ENCODE data around the gene RBKS.

GRCh38 chr2:27771202-27771547 lies 119.0 kb downstream of the RBKS start:
- TF ChIP-seq TEAD1 (CRISPR knock-in tag; IDR thresholded peaks at IDR 0.05) (no peak), ZNF396 (CRISPR knock-in tag; IDR thresholded peaks at IDR 0.05; ENCODE audit: borderline replicate concordance) (no peak), ZNF416 (CRISPR knock-in tag; IDR thresholded peaks at IDR 0.05) (no peak), SMAD4 (CRISPR knock-in tag; IDR thresholded peaks at IDR 0.05) (no peak), JUN (CRISPR knock-in tag; IDR thresholded peaks at IDR 0.05) (no peak), CTCF (IDR thresholded peaks at IDR 0.05) (no peak), MAX (CRISPR knock-in tag; IDR thresholded peaks at IDR 0.05) (no peak), ZBTB43 (CRISPR knock-in tag; IDR thresholded peaks at IDR 0.05) (no peak), SP1 (CRISPR knock-in tag; conservative IDR thresholded peaks at IDR 0.05) (no peak), CREB1 (CRISPR knock-in tag; IDR thresholded peaks at IDR 0.05) (no peak), ZMAT4 (CRISPR knock-in tag; IDR thresholded peaks at IDR 0.05) (no peak), USF2 (CRISPR knock-in tag; IDR thresholded peaks at IDR 0.05) (no peak)

Measured in WTC11 (cell line).